AG04450 (cell line): ENCODE measurements around the gene EGLN3. TPM values are rescaled to one million over a fixed set of nuclear protein-coding genes. Genes with fewer than 3 reads are reported as not detected.
"Not testable (repeated sequence)": the region's sequence is repeated elsewhere in the genome, so short reads cannot be mapped to it uniquely, and the experiment has no call there.

Experiments used
- CTCF ChIA-PET: fragments of 300-600, 350-600 bp; formaldehyde crosslinking; extraction: SDS; loops from one replicate; lab custom pipeline; 2022; ENCODE audit warnings: antibody characterized with exemption, inconsistent platforms; lab: Charles Lee
- POLR2A ChIA-PET: fragments of 350-600 bp; formaldehyde crosslinking; extraction: SDS; loops from one replicate; lab custom pipeline; 2021; ENCODE audit warnings: antibody characterized with exemption, inconsistent platforms; lab: Yijun Ruan, JAX
- DNase-seq: peaks from one replicate; pipeline ENCODE4 v3.0.0-alpha.2; 2011; ENCODE audit warnings: low read depth, low spot score
- H3K27ac ChIP-seq: one replicate; pipeline ENCODE4 v1.5.1; 2012; ENCODE audit warnings: low read depth, low read length, control low read depth
- H3K27me3 ChIP-seq: one replicate; pipeline ENCODE4 v1.6.0; 2012; ENCODE audit warnings: low read length; ENCODE audit not compliant: control insufficient read depth, insufficient read depth
- H3K4me3 ChIP-seq: 2 replicates; pipeline ENCODE4 v1.5.1; 2011; ENCODE audit warnings: mild to moderate bottlenecking, low read depth, low read length, control low read depth
- H3K9me3 ChIP-seq: 2 replicates; pipeline ENCODE4 v1.5.1; 2012; ENCODE audit warnings: low read length; ENCODE audit not compliant: control insufficient read depth, insufficient read depth
- CTCF ChIP-seq: IDR thresholded peaks from 2 replicates; pipeline ENCODE4 v1.5.1; 2011; ENCODE audit warnings: low read depth, low read length, control low read depth, inconsistent platforms
- polyA plus RNA-seq: library from polyadenylated mRNA; depleted of rRNA; stranded (reverse); fragments of >200 nt; gene quantifications from 2 replicates; pipeline ENCODE4 v1.2.3, GENCODE V29; 2011

The EGLN3 gene
- polyA plus RNA-seq, 1 experiment: 0.04 TPM

GRCh38 chr14:33968722-33969121 is 17.8 kb upstream of the EGLN3 start:
- no peak overlapping the region for H3K4me3 ChIP-seq
- CTCF ChIA-PET: interaction anchor here (0.7 kb wide), 1 partner anchor 11 kb away, joined by 4 read pairs; no protein-coding TSS in a partner anchor
- no peak for TF ChIP-seq CTCF
- no peak overlapping the region for H3K27ac ChIP-seq
- POLR2A ChIA-PET: no interaction called here
- no peak for DNase-seq
- no peaks in the 10 kb centered on the region for H3K27me3 ChIP-seq
- H3K9me3 ChIP-seq: no peaks in the 10 kb centered on the region

- no peak overlapping the region for H3K27ac ChIP-seq
- H3K9me3 ChIP-seq: no peaks in the 10 kb centered on the region
- POLR2A ChIA-PET: no interaction called here
- TF ChIP-seq CTCF: no peak
- no peaks in the 10 kb centered on the region for H3K27me3 ChIP-seq
- H3K4me3 ChIP-seq: no peak overlapping the region
- DNase-seq: no peak
- CTCF ChIA-PET: no interaction called here
These were observed 16.3 kb upstream of the EGLN3 start for GRCh38 chr14:33967138-33967537.

GRCh38 chr14:33966276-33966675 is 15.4 kb upstream of the EGLN3 start:
- no peaks in the 10 kb centered on the region for H3K9me3 ChIP-seq
- no peak overlapping the region for H3K4me3 ChIP-seq
- H3K27me3 ChIP-seq: no peaks in the 10 kb centered on the region
- POLR2A ChIA-PET: no interaction called here
- no peak for TF ChIP-seq CTCF
- CTCF ChIA-PET: no interaction called here
- no peak overlapping the region for H3K27ac ChIP-seq
- DNase-seq: no peak

- Histone ChIP-seq H3K27me3 (no peaks in the 10 kb centered on the region), H3K4me3 (no peak overlapping the region), H3K9me3 (no peaks in the 10 kb centered on the region), H3K27ac (no peak overlapping the region)
- CTCF ChIA-PET: no interaction called here
- TF ChIP-seq CTCF: no peak
- POLR2A ChIA-PET: interaction anchor here (0.5 kb wide), 1 partner anchor 517 kb away, joined by 4 read pairs; no protein-coding TSS in a partner anchor
- DNase-seq: no peak
These were observed 13.9 kb upstream of the EGLN3 start for GRCh38 chr14:33964599-33965317.

GRCh38 chr14:33963892-33964291 is 13.0 kb upstream of the EGLN3 start:
- H3K27me3 ChIP-seq: no peaks in the 10 kb centered on the region
- ChIA-PET CTCF (no interaction called here), POLR2A (no interaction called here)
- no peak for DNase-seq
- H3K27ac ChIP-seq: no peak overlapping the region
- H3K4me3 ChIP-seq: no peak overlapping the region
- no peak for TF ChIP-seq CTCF
- no peaks in the 10 kb centered on the region for H3K9me3 ChIP-seq

GRCh38 chr14:33962466-33962865 is 11.6 kb upstream of the EGLN3 start:
- POLR2A ChIA-PET, CTCF ChIA-PET, DNase-seq: not testable (repeated sequence)

More at GRCh38 chr14:33962466-33962865, 11.6 kb upstream of the EGLN3 start:
- not testable (repeated sequence) for H3K4me3 ChIP-seq, H3K27me3 ChIP-seq, H3K9me3 ChIP-seq, H3K27ac ChIP-seq
